ENCODE data around the gene DGCR6.
"Not testable (repeated sequence)": the region's sequence is repeated elsewhere in the genome, so short reads cannot be mapped to it uniquely, and the experiment has no call there.

The DGCR6 gene

DNA sequence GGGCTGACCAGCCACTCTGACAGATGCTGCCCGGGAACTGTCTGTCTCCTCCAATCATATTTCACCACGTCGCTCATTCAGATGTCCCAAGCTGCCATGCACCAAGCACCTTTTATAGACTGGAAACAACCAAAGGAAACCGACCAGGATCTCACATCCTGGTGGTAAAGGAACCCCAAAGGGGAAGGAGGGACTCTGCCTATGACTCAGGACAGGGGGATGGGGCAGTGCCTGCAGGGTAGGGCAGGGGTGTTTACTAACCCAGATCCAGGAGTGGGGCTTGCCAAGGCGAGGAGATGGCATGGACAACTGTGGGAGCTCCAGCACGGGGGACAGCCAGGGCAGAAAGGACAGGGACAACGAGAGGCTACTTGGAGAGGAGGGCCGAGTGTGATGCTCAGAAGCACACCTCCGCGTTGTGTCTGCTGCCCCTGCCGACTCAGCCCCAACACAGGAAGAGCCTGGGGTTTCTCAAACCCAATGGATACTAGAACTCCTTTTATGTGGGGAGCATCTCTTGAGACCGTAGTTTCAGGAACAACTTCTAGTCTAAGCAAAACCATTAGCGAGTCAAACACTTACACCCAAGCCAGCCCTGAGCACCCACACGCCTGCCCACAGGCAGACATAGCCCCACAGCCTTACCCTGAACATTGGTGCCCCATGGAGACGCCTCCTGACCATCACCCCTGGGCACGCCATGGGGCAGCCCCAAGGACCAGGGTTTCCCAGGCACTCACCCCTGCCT is 26.0 kb downstream of the DGCR6 start:
- no peak for DNase-seq

DNA sequence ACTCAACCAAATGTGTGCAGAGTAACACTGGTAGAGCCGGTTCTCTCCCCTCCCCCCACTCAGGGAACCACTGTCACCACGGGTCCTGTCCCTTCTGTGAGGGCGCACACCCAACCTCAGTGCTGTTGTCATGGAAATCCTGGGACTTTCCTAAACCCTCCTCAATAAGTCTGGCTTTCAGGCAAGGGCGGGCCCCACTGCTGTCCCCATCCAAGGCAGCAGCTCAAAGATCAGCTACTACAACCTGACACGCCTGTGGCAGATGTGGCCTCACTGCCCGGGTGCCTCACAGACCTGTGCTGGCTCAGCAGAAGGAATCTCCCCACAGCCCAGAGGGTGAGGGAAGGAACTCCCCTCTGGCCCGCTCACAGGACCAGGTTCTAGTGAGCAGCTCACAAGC is 27.8 kb downstream of the DGCR6 start:
- no peak for DNase-seq

DNA sequence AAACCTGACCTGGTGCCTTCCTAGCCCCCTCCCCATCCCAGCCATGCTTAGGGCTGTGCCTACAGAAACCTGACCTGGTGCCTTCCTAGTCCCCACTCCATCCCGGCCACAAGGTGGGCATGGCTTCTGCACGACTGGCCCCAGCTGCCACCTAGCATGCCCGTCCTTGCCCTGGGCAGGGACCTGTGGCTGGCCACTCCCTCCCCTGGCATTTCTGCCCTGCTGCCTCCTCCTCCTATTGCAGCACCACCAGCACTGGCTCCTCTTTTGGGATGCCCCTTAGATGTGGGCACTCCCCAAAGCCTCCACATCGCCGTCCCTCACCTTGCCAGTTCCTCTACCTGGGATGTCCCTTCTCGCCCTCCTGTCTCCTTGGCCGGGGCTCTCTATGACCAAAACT is 28.6 kb downstream of the DGCR6 start:
- not testable (repeated sequence) for DNase-seq

DNA sequence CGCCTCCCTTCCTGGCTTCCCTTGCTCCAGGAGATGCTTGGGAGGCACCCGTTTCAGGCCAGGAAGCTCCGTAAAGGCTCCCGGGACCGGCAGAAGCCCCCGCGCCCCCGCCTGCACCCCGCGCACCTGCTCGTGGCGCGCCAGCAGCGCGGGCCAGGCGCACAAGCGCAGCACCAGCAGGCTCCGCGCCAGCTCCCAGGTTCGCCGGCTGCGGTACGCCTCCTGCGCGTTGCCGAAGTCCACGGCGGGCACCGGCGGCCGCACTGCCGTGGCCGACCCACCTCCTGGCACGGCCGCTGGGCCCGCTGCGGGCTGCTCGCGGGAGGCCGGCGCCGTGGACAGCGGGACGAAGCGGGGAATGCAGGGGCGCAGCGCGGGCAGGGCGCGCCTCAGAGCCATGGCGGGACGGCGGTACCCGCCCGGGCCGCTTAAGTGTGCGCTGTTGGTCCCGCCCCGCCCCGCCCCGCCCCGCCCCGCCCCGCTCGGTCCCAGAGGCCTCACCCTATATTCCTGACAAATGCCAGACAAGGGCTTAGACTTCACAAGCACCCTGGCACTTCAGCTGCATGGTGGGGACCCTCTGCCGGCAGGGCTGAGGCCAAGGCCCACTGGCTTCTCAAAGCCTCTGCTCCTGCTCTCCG is 29.9 kb downstream of the DGCR6 start, which contains the start of gene PRODH:
Gene PRODH (minus strand): TSS at position 405 of the 641 bp plus-strand sequence. CDS start 6 bp downstream, at position 399.
- DNase-seq: no peak

DNA sequence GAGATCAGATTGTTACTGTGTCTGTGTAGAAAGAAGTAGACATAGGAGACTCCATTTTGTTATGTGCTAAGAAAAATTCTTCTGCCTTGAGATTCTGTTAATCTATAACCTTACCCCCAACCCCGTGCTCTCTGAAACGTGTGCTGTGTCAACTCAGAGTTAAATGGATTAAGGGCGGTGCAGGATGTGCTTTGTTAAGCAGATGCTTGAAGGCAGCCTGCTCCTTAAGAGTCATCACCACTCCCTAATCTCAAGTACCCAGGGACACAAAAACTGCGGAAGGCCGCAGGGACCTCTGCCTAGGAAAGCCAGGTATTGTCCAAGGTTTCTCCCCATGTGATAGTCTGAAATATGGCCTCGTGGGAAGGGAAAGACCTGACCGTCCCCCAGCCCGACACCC is 32.6 kb downstream of the DGCR6 start:
- not testable (repeated sequence) for DNase-seq

DNA sequence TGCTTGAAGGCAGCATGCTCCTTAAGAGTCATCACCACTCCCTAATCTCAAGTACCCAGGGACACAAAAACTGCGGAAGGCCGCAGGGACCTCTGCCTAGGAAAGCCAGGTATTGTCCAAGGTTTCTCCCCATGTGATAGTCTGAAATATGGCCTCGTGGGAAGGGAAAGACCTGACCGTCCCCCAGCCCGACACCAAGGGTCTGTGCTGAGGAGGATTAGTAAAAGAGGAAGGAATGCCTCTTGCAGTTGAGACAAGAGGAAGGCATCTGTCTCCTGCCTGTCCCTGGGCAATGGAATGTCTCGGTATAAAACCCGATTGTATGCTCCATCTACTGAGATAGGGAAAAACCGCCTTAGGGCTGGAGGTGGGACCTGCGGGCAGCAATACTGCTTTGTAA is 41.0 kb downstream of the DGCR6 start:
- not testable (repeated sequence) for DNase-seq

DNA sequence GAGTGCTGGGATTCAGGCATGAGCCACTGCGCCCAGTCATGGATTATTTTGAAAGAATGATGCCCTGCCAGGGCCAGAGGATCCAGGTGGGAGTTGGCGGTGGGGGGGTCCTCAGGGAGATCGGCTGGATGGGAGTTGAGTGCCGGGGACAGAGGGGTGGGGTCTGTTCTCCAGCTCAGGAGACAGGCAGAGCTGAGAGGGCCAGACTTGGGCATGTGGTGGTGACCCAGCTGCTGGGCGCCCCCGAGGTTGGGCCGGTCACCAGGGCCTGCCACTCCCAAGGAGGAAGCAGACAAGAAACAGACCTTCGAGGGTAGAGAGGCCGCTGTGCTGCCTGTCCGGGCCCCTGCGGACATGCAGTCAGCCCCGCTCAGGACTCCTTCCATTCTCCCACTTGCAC is 41.8 kb downstream of the DGCR6 start:
- DNase-seq: no peak

DNA sequence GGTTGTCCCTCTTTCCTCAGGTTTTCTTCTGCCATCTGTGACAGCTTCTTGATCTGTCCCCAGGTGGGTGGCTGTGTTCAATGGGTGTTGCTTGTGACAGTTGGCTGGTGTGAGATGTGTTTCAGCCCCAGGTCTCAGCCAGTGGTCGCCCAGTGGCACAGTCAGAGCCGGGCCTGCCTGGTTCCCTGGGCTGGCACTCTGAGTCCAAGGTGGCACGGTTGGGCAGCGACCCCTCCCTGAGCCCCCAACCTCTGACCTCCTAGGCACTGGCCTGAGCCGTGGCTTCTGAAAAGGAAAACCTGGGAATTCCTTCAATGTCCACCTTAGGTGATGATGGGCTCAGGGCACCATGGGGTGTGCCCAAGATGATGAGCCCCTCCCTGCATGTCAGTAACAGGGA is 44.0 kb downstream of the DGCR6 start:
- no peak for DNase-seq

DNA sequence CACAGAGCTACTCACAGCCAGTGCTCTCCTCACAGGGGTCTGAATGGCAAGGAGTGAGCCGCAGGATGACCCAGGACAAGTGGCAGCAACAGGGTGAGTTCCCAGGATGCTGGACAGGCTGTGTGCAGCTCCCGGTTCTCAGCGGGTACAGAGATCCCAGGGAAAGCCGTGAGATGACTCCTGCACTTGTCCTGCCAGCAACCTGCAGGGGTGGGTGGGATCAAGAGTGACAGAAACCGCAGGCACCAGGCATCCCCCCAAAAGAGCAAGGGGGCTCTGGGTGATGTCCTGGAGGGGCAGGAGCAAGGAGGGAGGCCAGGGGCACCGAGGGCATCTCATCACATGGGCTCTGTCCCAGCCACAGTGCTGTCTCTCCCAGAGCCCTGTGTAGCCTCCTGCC is 45.9 kb downstream of the DGCR6 start:
- DNase-seq: no peak

DNA sequence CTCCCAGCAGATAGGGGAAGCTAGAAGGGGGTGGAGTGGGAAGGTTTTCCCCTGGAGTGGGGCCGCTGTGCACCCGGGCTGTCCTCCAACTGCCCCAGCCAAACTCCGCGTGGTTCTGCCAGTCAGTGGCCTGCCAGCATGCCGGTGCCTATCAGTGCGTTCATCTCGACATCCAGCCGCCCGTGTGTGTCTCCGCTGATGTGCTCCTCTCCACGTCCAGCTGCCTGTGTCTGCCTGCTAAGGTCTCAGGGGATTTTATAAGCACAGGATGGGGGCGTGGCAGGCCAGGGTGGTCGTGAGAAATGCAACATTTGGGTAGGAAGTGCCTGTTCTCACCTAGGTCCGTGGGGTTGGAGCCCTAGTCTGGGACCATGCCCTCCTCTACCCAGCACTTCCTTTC is 47.0 kb downstream of the DGCR6 start:
- DNase-seq: not testable (repeated sequence)

DNA sequence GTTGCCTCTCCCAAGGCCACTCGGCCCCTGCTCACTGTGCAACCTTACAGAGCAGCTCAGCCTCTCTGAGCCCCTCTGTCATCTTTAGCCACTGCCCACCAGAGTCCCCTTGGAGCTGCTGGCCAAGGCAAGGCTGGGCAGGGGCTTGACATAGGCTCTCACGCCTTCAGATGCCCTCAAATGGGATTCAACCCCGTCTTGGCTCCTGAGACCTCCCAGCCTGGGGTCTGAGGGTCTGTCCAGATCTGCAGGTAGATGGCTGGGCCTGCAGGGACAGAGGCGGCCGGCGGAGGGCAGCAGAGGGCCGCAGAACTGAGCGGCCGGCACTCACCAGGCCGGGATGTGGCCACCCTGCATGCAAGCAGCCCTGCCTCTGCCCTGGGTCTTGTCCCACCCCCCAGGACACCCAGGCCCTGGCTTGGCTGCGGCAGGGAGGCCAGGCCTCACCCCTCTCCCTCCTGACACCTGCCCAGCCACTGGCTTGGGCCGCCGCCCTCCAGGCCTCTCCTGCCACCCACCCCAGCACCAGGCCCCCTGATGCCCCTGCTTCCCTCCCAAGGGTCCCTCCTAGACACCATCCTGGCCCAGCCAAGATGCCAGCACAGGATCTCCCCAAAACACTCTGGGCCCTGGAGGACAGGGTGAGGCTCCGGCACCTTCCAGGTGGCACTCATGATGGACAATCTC is 48.3 kb downstream of the DGCR6 start:
- DNase-seq: peak; percentile 32

DNA sequence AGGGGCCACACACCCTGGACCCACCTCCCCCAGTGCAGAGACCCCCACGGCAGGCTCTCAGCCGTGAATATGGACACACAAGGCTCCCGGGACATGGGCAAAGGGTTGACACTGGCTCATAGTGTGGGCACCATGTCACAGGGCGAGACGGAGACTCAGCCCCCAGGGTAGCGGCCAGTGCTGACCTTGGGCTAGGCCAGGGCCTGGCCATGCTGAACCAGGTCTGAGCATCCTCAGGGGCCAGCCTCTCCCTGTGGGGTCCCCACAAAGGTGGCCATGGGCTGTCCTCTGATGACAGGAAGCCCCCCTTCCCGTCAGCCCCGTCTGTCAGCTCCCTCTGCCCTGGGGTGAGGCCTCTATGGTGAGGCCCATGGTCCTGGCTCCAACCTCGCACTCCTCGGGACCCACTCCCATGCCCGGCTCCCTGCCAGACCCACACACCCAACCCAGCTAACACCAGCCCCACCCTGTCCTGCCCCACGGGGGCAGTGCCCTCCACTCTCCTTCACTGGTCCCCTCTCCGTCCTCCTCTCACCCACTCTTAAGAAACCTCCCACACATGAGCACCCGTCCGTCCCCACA is 49.0 kb downstream of the DGCR6 start:
- DNase-seq: no peak

DNA sequence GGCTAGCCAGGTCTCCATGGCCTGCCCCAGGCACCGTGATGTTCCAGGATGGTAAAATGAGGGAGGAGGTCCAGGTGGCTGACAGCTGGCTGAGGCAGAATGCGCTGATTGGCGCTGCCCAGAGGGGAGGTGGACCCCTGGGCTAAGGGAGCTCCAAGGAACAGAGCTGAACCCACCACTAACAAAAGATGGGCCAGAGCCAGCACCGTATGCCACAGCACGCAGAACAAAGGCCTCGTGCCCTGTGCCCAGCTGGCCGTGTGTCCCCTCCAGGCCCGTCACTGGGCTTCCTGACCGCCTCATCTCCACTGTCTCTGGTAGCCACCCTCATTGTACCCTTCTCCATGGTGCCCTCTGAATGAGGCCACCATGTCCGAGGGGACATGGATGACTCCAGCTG is 49.6 kb downstream of the DGCR6 start:
- DNase-seq: no peak

DNA sequence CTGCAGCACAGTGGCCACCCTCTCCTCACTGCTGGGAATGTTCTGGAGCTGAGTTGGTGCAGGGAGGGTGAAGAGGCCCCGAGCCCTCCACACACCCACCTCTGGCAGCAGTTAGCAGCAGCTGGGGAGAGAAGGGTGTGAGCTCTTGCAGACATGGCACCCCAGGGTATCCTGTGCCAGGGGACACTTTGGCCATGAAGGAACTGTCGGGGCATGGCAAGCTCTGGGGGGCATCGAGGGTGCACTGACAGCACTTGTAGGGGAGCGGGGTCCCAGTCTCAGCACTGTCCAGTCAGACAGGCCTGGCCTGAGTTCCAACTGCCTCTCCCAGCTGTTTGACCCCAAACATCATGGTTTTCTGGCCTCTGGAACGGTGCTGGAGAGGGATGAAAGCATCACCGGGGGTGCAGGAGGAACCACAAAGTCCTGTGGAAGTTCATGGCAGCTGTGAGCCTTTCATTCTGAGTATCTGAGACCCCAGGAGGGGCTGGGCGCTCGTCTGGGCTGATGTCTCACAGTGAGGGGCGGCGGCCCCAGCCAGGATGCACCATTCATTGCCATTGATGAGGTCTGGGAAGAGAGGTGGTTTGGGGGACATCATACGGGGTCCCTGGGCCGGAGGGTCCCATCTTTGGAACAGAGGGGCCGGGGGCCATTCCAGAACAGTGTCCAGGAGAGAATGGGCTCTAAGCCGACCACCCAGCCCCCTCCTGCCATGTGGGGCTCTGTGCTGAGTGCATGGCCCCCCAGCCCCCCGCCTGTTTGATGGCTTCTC is 50.2 kb downstream of the DGCR6 start:
- DNase-seq: not testable (repeated sequence)

DNA sequence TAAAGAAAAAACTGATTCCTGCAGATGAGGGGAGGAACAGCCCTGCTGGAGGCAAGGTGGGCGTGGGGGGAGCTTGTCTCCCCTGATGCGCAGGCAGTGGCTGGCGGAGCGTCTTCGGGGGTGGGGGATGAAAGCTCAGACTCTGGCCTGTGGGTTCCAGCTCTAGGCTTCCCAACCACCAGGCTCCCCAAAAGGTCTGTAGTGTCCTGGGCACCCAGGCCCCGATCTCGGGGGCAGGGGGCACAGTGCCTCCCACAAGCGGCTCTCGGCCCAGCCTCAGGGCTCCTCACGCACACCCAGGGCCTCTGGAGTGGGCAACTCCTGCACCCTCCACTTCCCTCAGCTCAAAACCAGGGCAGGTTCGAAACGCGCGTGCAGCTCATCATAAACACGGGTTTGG is 50.8 kb downstream of the DGCR6 start:
- not testable (repeated sequence) for DNase-seq

DNA sequence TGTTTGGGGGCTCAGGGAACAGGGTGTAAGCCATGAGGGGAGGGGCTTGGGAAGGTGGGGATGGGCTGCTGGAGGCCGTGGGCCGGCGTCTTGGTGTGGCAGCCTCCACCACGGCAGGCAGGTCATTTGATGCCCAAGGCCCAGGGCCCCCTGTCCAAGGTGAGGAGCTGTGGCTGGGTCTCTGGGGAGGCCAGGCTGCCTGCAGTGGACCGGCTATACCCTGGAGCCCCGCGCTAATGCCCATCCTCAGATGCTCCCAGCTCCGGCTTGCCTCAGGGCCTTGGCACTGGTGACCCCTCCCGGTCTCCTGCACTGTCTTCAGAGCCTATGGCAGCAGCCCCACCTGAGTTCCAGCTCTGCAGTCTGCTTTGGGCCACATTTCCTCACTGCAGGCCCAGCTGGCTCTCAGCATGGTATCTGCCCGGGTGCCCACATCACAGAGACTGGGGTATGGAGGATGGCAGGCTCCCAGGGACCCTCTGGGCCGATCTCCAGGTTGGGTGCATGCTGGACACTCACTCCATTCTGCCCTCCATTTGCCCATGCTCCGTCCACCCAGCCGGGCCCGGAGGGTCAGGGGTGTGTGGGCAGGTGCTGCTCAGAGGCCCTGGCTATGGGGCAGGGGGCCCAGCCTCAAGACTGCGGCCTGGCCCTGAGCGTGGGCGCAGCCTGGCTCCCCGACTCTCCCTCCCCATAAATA is 51.7 kb downstream of the DGCR6 start:
- not testable (repeated sequence) for DNase-seq

DNA sequence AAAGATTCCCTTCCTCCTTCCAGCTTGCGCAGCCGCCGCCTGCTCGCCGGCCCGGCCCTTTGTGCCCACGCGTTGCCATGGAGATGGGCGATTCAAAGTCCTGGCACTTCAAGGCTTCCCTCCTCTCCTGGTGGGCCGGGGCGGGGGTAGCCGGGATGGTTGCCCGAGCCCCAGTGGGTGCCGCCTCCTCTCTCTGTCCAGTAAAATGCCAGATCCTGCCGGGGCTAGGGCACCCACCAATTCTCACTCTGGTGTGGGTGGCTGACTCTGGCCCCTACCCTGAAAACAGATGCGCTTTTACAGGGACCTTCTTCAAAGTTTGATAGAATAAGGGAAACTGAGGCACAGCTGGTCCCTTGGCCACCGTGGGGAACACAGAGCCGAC is 52.2 kb downstream of the DGCR6 start:
- not testable (repeated sequence) for DNase-seq

DNA sequence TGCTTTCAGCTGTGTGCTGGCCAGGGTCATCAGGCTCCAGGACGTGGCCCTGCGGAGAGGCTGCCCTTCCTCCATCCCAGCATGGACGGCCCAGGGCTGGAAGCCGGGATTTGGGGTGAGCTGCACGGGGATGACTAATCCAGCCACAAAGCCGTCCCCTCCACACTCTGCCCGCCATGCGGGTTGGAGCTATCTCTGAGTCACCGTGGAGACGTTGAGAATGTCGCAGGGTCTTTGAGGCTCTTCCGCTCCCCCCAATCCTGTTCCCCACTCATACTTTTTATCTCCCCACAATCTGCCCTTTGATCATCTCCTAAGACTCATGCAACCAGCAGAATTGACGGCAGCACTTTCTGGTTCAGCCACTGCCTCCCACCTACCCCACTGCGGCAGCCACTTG is 52.6 kb downstream of the DGCR6 start:
- DNase-seq: not testable (repeated sequence)

DNA sequence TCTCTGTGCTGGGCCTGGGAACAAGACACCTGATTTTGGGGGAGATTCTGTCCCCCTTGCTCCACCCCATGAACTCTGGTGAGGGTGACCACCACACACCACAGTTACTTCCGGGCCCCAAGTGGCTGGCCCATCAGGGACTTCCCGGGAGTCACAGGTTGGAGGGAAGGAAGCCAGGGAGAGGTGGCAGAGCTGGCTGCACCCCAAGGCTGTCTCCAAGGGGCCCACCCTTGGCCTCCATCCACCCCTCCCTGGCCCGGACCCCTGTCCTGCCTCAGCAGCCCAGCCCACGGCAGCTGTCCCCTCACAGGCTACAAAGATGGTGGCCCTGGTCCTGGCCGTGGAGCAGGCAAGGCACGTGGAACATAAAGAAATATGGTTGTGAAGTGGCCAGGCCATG is 53.1 kb downstream of the DGCR6 start:
- DNase-seq: not testable (repeated sequence)

DNA sequence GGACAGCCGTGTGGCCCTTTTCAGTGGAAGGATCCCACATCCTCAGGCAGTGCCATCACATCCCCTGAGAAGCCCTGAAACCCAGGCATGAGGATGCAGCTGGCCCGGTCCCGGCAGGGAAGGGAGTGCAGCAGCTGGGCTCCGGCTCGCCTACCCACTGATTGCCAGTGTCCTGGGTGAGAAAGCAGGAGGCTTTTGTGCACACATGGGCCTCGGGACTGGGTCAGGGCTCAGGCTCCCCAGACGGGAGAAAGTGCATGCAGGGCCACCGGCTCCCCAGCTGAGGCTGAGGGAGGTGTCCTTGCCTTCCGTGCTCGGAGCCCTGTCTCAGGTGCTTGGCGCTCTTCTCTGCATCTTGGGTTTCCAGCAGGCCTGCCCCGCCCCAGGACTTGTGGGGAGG is 53.6 kb downstream of the DGCR6 start:
- DNase-seq: not testable (repeated sequence)

DNA sequence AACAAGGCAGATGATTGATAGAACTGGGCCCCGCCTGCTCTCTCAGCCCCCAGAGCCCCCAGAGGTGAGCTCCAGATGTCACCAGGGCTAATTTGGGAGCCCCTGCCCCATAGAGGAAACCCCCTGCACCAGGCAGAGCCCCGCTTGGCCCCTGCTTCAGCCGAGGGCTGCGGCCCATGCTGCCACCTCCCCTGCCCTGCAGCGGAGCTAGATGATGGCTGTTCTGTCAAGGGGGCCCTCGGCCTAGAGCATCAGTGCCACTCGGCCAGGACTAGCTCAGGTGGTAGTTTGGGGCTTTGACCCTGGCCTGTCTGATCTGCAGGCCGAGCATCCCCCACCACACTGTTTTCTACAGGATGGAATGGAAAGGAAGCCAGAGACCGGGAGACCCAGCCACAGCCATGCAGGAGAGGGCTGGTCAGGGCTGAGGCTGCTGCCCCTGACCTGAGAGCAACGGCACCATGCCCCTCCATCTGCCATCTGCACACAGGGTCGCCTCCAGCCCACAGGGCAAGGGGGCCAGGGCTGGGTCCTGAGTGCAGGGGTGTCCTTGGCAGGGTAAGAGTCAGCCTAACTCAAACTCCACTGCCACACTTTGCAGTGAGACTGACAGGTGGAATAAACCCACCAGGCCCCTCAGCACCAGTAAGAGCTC is 54.2 kb downstream of the DGCR6 start:
- not testable (repeated sequence) for DNase-seq

DNA sequence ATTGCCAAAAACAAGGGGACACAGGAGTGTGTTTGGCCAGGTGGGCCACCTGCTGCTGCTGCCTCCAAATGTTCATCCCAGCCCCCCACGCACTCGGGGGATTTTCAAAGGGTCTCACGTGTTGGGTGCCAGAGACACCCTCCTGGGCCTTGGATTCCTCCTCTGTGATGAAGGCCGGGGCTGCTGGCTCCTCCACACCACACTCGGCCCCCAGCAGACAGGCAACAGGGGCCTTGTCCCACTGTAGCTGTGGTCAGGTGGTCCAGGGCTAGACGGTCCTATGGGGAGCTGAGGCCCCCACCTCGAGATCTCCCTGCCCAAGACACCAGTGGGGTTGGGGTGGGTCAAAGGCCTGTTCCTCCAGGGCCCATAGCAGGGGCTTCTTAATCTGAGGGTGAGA is 55.1 kb downstream of the DGCR6 start:
- DNase-seq: not testable (repeated sequence)
